DMS53 treated with DMSO at 0.1 percent for 48 hours (cell line): Measurements from ENCODE around the gene ENTREP1.
"Not testable (repeated sequence)": the region's sequence is repeated elsewhere in the genome, so short reads cannot be mapped to it uniquely, and the experiment has no call there.

Experiments used
- DNase-seq: peaks from one replicate; lab custom pipeline; 2025; ENCODE audit not compliant: unreplicated experiment; lab: John Stamatoyannopoulos, UW

ENTREP1 gene

DNA sequence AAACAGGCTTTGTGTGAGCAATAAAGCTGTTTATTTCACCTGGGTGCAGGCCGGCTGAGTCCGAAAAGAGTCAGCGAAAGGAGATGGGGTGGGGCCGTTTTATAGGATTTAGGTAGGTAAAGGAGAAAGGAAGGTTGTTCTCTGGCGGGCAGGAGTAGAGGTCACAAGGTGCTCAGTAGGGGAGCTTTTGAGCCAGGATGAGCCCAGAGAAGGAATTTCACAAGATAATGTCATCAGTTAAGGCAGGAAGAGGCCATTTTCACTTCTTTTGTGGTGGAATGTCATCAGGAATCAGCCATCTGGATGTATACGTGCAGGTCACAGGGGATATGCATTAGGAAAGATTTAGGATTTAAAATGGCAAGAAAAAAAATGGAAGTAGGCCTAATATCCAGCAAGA lies 84.9 kb downstream of the ENTREP1 start:
- not testable (repeated sequence) for DNase-seq

DNA sequence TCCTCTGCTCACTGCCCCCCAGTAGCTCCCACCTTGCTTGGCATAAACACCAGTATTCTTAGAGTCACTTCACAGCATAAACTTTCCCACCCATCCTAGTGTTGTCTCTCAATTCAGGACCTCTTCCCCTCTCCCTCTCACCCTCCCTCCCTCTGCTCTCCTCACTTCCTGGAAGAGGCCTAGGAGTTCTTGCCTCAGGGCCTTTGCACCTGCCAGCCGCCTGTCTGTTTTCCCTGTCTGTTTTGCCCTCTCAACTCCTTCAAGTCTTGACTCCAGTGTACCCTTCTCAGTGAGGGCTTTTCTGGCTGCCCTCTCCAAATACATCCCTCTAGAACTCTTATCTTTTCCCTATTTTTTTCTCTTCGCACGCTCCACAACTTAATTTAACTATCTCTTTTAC lies 86.2 kb downstream of the ENTREP1 start:
- no peak for DNase-seq

DNA sequence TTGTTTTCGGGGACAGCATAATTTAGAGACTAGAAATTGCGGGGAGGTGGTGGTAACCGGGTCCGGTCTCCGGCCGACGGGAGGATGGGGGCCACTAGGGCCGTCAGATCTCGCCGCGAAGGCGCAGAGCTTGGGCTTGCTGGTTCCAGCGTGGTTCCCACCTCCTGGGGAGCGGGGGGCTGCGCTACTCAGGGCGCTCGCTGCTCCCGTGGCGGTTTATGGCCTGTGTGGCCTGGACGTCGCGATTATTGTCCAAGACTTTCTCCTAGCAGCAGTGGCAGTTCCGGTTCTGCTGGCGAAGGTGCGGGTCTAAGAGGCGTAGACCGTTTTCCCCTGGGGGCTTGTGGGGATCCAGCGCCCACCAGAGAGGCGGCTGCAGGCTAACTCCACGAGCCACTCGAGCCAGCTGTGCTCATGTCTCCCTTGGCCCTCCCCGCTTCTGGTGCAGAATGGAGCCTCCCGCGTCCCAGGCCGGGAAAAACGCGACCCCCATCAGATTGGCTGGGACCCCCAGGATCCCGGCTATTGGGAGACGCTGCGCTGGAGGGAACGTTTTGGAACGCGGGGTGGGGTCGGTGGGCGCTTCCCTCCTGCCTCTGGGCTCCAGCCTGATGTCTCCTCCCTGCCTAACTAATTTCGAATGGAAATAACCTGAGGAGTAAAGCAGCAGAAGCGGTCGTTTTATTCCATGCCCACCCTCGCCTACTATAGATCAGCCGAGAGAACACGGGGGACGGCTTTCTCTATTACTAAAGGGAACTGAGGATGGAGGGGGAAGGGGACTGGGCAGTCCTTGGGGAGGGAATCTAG lies 87.1 kb downstream of the ENTREP1 start:
- no peak for DNase-seq

DNA sequence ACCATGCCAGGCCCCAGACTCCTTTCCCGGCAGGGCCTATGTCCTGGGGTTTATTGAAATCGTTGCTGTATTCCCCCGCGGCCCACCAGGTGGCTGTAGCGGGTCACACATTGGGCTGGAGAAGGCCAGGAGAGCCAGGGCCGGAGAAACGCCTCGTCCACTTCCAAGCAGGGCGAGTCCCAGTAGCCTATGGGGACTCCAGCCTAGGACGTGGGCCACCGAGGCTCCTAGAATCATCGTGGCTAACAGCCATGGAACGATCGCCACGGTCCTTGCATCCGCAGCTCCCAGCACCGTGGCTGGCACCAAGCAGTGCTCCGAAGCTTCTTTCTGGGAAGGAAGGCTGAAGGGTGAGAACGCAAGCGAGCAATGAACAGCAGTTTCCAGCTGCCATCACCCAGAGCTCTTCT lies 87.7 kb downstream of the ENTREP1 start:
- DNase-seq: peak; percentile 52

DNA sequence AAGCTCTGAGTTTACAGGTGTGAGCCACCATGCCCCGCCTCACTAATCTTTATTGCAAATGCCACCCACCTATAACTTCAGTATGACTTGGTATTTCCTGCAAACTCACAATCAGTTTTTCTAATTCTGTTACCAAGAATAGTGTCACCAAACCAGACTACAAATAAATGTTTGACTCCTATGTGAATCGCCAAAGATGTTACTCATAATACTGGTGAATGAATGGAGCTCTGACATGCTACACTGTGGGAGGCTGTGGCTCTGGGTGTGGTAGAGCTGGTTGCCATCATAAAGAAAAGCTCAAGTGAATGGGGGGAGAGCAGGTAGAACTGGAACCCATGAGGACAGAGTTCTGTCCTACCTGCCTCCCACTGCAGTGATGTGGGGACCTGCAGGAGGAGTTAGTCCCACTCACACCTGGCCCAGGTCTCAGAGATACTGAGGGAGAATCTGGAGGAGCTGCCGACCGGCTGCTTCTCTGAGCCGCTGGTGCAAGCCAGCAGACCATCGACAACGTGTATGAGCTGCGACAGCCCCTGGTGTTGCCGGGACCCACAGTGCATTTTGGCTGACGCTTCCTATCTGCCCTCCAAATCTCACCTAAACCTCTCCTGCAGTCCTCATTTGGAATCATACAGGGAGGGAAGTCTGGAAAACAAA lies 95.7 kb downstream of the ENTREP1 start:
- no peak for DNase-seq

DNA sequence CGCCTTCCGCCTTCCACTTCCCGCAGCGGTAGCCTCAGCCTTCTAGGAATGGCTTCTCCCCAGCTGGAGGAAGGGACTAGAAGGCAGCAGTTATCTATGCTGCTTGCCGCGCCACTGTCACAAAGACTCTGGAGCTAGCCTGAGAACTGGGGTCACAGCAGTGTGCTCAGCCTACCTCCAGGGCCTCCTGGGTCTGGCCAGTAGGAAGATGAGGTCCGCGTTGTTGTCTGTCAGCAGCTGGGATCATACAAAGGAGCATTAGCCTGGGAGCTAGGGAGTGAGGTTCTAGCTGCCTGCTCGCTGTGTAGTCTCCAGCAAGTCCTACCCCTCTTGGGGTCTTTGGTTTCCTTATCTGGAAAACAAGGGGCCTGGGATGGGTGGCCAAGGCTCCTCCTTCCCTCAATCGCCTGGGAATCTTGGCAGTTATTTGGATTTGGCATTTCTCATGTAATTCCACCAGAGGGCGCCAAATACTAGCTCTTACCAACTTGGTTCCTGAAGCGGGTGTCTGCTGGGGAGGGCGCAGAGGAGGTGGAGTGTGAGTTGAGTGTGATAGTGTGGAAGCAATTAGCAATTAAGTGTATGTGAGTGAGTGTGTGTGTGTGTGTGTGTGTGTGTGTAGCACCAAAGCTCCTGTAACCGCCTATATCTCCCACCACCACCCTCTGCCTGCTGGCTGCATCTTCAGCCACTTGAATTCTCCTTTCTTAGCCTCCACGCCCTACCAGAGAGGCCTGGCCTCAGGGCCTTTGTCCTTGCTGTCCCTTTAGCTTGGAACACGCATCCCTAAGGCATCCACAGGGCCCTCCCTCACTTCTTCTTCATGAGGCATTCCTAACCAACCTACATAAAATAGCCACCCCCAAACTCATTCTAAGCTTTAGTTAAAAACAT lies 97.1 kb downstream of the ENTREP1 start:
- DNase-seq: peak; percentile 40

DNA sequence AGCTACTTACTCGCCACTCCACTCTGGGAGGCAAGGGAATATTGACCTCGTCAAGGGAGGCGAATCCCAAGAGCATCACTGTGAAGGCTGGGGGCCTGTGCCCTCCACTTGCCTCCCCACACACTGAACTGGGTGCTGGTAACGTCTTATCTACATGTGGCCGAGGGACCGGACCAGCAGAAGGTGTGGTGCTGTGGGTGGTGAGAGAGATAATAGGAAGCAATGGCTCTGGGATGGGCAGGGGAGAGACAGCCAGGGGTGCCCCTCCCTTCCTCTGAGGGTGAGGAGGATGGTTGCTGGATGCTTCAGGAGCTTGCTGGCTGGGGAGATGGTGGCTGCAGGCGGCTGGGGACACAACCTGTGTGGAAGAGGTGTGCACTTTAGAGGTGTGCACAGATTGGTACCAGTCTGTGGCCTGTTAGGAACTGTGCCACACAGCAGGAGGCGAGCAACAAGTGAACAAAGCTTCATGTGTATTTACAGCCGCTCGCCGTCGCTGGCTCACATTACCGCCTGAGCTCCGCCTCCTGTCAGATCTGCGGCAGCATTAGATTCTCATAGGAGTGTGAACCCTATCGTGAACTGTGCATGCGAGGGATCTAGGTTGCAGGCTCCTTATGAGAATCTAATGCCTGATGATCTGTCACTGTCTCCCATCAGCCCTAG lies 100.3 kb downstream of the ENTREP1 start:
- no peak for DNase-seq

DNA sequence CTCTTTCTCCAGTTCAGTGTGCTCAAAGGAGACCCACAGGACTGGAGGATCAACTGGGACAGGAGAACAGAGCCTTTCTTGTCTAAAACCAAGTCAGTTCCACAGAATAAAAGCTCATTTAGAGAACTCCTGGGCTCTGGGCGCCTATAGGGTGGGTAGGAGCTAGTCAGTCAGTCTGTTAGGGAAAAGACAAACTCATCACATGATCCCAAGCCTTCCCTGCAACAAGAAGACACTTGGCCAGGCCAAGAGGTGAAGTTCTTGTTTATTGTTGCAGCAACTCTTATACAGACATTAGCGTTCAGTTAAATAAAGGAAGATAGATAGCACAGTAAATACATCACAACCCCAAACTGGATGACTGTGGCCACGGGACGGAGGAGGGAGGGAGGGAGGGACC lies 102.3 kb downstream of the ENTREP1 start:
- no peak for DNase-seq

DNA sequence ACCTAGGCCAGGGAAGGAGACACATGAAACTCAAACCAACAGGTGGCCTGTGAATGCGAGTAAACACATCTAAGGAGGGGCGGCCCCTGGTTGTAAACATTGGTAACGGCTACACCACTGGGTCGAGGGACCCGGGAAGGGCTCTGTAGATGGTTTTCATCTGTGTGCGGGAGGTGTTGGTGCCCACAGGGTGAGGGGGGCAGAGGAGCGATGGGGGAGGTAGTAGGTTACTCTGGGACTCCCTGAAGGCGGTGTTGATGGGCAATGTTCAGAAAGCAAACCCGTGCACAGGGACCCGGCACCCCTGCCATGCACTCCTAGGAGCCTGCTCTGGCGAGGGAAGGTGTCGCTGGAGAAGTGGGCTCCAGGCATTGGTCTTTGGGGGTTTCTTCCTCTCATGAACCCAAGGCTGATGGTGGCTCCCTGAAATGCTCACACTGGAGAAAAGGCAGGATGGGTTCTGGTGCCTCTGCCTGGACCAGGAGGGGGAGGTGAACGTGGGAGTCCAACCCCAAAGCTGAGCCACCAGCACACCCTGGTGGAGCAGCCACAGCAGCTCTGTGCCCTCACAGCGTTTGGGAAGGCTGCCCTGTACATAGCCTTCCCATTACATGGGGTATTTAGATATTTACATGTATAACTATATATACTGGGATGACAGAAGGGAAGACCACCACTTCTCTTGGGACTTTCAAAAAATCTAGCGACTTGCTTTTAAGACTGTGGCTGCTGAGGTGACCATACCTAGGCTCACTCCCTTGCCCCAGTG lies 103.2 kb downstream of the ENTREP1 start:
- DNase-seq: no peak

DNA sequence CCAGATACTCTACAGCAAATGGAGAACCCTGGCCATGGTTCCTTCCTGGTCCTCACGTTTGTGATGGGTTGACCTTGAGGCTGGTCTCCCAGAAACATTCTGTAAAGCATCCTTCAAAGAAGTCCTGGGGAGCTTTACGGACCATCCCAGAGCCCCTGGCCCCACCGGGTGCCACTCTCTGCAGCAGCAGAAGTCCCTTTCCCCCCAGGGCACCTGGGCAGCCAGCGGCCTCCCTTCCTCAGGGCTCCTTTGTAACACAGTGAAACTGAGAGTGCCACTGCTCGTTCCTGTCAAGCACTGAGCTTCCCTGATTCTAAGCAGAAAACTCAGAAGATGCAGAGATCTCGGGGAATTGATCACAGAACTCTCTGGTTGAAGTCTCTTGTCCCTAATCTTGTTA lies 104.3 kb downstream of the ENTREP1 start:
- DNase-seq: no peak

DNA sequence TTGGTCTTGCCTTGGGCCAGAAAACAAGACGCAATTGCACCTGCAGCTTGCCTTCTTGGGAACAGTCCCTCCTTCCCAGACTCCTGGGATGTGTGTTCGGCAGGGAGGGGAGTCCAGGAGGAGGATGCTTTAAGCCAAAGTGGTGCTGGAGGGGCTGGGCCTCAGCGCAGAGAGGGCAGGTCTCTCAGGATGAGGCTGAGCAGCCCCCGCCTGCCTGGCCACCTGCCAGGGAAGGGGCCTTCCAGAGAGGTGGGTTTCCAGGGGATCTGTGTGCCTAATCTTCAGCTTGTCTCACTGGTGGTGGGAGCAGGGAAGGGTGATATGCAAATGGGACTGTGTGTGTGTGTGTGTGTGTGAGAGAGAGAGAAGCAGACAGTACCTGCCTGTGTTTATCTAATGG lies 105.2 kb downstream of the ENTREP1 start:
- no peak for DNase-seq

DNA sequence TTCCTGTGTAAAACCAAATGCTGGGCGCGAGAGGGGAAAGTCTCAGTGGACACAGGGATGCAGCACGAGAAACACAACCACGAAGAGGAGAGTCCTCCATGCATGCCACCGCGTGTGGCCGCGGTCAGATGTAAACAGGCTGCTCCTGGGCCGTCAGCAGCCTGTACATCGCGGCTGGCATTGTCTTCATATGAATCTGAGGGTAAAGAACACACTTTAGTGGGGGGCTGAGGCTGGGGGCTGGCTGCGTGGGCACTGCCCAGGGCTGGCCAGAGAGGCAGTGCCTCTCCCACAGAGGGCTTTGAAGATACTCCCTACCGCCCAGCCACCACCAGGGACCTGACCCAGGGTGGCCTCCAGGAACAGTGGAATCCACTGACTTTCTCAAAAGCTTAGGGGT lies 106.2 kb downstream of the ENTREP1 start:
- no peak for DNase-seq

DNA sequence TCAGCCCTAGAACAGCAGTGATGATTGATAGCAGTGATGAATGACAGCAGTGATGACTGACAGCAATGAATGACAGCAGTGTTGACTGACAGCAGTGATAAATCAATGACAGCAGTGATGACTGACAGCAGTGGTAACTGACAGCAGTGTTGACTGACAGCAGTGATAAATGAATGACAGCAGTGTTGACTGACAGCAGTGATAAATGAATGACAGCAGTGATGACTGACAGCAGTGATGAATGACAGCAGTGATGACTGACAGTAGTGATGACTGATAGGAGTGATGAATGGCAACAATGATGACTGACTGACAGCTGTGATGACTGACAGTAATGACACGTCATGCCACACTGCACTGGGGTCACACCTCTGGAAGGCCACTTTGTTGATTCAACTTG lies 106.8 kb downstream of the ENTREP1 start:
- DNase-seq: no peak

DNA sequence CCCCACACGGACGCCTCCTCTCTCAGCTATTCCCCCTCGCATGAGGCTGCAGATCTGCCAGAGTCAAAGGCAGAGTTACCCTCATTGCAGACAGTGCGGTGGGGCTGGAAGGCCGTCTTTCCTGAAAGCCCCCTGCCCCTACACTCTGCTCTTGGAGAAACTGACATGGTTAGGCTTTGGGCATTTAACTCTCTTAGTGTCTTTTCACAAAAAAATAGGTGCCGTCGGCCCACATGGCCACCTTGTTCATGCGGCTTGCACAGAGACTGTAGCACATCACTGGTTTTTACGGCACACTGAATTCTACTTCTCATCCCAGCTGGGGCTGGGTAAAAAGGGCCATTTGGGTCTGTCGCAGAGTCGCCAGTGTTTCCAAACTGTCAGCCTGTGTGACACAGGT lies 107.6 kb downstream of the ENTREP1 start:
- DNase-seq: no peak

DNA sequence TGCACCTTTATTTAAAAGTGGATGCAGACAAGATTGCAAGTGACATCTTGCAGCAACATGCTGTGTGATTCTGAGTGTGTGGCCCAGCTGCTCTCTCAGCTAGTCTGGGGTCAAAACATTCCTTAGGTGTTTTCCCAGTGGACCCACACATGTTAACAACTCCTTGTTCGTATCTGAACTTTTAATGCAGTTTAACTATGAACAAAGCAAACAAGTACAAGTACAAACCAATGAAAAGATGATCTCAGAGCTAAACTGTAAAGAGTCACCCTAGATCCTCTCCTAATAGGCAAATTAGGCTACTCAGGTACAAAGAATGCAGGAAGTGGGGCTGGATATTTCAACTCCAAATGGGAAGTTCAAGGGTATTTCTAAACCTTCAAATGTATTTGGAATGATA lies 108.4 kb downstream of the ENTREP1 start:
- no peak for DNase-seq

DNA sequence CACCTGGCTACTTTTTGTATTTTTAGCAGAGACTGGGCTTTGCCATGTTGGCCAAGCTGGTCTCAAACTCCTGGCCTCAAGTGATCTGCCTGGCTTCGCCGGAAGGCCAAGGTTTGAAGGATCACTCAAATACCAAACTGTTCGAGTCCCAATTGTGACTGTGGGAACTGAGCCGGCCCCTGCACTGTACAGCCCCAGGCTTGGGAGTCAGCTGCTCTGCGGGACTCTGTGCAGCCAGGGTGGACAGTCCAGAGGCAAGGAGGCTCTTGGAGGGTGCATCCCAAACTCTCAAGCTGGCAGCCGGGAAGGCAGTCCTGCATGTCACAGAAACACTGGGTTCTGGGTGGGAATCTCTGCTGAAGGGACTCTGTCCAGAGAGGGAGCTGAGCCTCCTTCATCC lies 109.0 kb downstream of the ENTREP1 start:
- DNase-seq: no peak

DNA sequence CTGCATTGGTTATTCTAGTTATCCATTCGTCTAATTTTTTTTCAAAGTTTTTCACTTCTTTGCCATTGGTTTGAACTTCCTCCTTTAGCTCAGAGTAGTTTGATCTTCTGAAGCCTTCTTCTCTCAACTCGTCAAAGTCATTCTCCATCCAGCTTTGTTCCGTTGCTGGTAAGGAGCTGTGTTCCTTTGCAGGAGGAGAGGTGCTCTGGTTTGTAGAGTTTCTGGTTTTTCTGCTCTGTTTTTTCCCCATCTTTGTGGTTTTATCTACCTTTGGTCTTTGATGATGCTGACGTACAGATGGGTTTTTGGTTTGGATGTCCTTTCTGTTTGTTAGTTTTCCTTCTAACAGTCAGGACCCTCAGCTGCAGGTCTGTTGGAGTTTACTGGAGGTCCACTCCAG lies 114.6 kb downstream of the ENTREP1 start:
- DNase-seq: not testable (repeated sequence)

DNA sequence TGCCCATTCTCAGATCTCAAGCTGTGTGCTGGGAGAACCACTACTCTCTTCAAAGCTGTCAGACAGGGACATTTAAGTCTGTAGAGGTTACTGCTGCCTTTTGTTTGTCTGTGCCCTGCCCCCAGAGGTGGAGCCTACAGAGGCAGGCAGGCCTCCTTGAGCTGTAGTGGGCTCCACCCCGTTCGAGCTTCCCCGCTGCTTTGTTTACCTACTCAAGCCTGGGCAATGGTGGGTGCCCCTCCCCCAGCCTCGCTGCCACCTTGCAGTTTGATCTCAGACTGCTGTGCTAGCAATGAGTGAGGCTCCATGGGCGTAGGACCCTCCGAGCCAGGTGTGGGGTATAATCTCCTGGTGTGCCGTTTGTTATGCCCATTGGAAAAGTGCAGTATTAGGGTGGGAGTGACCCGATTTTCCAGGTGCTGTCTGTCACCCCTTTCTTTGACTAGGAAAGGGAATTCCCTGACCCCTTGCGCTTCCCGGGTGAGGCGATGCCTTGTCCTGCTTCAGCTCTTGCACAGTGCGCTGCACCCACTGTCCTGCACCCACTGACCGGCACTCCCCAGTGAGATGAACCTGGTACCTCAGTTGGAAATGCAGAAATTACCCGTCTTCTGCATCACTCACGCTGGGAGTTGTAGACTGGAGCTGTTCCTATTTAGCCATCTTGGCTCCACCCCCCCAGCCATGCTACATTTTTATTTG lies 115.4 kb downstream of the ENTREP1 start:
- not testable (repeated sequence) for DNase-seq
